NK-92 treated with Interleukin-12 subunit alpha and Interleukin-12 subunit beta, amount 100 ng/mL, for 24 hours (cell line): ENCODE measurements around the gene FCRLB.
A peak's percentile ranks its signal among the peaks of the same experiment; 100 is the strongest.
"Not testable (repeated sequence)": the region's sequence is repeated elsewhere in the genome, so short reads cannot be mapped to it uniquely, and the experiment has no call there.

Experiments used
- DNase-seq: peaks from one replicate; lab custom pipeline; 2025; lab: John Stamatoyannopoulos, UW

FCRLB gene

DNA sequence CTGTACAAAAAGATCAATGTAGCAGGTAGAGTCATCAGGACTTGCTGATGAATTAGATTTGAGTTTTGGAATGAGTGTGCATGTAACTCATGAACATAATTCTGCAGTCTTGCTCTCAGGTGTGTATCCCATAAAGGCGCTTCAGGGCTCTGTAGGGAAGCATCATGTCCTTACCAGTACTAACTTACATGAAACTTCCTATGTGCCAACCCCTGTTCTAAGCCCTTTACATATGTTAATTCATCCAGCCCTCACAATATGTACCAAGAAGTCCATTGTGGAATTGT lies 2.1 kb upstream of the FCRLB start:
- DNase-seq: no peak

DNA sequence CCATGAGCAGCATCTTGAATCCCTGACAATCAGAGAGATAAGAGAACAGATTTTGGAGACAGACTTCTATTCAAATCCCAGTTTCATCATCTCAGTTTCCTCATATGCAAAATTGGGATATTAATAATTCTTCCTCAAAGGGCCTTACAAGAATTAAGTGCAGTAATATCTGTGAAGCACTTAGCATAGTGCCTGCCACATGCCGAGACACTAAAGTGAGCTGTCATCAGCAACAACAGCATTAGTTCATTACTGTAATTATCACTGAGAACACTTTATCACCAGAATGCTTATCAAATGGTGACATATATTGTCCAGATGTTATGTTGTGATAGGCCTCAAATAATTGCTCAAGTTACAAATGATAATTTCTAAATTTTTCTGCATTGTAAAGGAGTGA lies 922 bp upstream of the FCRLB start:
- DNase-seq: no peak

DNA sequence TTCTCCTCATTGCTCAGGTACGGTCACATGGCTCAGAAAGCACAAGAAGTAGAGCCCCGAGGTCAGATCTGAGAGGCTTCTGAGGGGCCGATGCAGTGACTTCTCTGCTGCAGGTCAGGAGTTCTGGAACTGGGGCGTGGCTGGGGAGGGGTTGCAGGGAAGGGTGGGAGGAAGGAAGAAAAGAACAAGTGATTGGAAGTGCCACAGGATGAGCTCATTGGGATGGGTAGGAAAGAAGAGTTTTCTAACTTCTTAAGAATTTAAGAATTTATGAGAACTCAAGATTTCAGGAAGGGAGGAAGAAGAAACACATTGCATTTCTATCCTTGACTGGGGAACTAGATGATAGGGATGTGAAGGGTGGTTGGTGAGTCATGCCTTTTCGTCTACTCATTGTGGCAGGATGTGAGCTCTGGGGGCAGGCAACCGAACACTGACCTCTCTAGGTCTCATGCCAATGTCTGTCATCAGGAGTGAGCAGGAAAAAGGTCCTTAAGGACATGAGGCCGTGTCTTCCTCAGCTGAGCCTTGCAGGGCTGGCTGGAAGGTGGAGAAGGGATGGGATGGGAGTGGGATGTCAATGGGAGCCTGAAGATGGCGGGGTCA lies 497 bp downstream of the FCRLB start:
- peak; percentile 13 for DNase-seq

DNA sequence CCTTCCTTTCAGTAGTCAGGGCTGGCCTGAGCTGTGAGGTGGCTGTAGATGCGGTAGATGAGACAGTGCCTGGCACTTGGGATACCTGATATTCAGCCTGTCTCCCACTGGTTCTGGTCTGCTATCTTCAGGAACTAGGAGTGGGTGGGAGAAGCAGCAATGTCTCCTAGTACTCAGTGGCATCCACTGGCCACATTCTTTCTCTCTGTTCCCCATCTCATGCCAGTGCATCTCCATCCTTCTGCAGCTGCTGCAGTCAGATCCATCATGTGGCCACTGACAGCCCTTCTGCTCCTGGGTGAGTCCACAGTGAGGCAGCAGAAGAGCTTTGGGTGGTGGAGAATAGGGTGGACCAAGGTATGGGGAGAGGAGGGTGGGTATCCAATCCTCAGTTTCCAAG lies 1.1 kb downstream of the FCRLB start:
- no peak for DNase-seq

DNA sequence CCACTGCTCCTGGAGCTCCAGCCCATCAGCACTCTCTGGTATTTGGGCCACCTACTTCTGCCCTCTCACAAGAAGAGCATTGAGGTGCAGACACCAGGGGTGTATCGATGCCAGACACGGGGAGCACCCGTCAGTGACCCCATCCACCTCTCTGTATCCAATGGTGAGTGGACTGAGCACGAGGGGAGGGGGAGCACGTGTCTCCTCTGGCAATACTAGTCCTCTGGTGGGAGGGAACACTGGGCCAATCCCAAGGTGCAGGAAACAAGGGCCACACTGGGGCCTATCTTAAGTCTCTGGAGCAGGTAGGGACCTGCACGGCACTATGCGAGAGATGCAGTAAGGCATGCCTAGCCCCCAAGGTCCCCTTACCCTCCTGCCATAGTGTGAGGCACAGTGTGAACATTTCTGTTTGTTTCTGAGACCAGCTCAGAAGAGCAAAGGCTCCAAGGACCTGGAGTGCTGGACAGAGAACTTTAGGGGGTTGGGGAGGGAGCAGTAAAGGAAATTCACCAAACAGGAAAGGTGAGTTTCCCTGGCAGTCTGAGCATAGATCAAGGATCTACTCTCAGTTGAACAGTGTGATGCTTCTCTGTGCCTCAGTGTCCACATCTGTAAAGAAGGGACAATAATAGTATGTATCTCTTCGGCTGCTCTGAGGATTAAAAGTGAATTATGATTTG lies 2.3 kb downstream of the FCRLB start:
- DNase-seq: no peak

DNA sequence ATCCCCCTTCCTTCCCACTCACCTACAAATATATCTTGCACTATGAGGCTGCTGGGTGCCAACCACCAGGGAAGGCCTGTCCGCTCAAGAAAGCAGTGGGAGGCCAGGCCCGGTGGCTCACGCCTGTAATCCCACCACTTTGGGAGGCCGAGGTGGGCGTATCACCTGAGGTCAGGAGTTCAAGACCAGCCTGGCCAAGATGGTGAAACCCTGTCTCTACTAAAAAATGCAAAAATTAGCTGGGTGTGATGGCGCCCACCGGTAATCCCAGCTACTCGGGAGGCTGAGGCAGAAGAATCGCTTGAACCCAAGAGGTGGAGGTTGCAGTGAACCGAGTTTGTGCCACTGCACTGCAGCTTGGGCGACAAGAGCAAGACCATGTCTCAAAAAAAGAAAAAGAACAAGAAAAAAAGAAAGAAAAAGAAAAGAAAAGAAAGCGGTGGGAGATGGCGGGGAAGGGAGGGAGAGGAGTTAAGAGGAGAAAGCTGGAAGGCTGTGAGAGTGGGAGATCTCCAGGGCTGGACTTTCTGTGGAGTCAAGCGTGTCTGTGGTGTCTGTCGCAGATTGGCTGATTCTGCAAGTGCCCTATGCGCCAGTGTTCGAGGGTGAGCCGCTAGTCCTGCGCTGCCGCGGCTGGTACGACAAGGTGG lies 4.0 kb downstream of the FCRLB start:
- not testable (repeated sequence) for DNase-seq

DNA sequence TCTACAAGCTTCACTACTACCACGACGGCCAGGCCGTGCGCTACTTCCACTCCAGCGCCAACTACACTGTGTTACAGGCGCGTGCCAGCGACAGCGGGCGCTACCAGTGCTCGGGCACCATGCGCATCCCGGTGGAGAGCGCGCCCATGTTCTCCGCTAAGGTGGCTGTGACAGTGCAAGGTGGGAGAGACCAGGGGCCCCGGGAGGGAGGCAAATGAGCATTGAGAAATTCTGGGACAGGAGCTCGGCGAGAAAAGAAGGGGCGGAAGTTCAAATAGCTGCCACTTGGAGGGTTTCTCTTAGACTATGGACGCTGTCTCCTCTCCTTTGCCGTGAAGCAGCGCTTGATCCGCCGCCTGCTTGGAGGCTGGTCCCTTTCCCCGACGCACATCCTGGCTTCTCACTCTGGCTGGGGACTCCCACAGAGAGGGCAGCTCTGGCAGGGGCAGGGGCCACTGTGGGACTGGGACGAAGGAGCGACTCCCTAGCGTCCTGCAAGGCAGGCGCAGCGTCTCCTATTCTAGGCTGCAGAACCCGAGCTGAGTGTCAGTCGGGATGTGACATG lies 4.6 kb downstream of the FCRLB start:
- DNase-seq: peak; percentile 70

DNA sequence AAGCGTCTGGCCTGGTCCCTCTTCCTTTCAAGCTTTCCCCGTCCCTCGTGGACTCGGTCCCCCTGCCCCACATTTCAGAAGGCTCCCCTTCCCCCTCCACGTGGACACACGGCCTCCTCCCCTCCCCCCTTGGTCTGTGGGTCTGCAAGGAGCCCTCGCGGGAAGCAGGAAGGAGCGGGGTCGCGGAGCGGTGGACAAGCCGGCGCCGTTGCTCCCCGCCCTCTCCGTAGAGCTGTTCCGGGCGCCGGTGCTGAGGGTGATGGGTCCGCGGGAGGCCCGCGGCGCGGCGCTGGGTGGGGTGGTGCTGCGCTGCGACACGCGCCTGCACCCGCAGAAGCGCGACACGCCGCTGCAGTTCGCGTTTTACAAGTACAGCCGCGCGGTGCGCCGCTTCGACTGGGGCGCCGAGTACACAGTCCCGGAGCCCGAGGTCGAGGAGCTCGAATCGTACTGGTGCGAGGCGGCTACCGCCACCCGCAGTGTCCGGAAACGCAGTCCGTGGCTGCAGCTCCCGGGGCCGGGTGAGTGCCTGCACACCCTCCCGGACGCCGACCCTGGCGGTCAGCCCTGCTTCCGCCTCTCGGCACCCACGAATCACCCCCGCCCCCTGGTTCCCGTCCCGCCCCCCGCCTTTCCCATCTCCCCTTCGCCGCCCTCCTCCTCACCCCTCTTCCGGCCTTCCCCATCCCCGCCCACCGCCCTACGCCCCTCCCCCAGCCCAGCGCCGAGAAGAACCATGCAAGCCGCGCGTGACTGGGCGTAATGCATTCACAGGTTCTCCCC lies 5.3 kb downstream of the FCRLB start:
- peak; percentile 93 for DNase-seq

DNA sequence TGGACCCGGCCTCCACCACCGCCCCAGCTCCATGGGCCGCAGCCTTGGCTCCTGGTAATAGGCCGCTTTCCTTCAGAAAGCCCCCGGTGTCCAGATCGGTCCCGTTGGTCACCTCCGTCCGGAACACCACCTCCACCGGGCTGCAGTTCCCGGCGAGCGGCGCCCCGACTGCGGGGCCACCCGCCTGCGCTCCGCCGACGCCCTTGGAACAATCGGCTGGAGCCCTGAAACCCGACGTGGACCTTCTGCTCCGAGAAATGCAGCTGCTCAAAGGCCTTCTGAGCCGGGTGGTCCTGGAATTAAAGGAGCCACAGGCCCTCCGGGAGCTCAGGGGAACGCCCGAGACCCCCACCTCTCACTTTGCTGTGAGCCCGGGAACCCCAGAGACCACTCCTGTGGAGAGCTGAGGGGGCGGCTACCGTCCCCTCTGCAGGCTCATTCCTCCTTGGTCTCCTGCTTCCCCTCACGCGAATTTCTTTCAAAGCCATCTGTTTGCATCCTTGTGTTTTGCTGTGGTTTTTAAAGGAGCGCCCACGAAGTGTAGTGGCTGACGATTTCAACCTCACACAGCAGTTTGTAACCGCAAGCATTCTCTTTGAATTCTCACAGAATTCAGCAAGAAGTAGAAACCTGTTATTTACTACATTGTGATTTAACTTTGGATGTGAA lies 6.0 kb downstream of the FCRLB start:
- DNase-seq: no peak

DNA sequence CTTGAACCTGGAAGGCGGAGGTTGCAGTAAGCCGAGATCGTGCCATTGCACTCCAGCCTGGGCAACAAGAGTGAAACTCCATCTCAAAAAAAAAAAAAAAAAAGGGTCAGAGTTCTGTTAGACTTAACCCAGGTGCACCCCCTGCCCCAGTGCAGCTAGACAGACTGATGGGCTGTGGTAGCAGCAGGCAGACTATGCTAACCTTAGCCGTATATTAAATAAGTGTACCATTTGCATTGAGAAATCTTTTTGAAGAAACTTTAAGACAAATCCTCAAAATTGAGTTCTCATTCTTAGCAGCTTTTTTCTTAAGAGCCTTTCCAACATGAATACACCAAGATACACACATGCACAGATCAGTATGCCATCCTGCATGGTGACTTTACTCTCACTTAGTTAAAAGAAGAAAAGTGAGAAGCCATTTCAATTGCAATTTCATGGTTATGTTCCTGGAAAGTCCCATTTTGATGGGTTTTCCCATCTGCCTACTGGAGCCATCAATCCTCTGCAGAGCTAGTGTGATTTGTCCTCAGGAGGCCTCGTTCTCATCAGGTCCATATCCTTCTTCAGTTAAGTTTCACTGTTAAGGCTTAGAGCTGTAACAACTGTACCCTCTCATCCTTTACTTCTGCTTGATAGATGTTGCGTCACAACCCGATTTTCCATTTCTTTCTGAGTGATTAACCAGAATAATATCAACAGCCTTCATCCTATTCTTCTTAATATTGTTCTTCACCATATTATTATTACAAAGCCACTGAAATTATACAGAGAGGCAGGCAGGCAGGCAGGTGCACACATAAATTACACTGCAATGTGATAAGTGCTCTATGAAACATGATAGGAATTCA lies 7.3 kb downstream of the FCRLB start:
- DNase-seq: no peak

DNA sequence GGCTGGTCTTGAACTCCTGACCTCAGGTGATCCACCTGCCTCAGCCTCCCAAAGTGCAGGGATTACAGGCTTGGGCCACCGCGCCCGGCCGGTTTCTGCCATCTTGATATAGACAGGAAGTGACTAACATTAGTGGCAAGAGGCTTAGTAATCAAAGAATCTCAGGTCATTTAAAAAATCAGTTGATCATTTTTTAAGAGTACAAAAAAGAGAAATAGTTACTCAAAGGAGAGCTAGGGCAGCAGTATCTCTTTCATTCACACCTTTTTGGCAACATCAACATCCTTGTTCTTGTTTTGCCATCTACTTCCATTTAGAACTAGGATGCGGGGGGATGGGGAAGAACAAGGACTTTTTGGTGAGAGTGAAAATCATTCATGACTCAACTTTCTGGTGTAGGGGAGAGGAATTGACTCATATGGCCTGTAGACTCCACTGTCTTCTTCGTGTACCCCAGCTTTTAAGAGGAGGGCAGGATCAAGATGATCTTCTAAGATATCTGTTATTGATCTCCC lies 8.8 kb downstream of the FCRLB start:
- DNase-seq: peak; percentile 22

DNA sequence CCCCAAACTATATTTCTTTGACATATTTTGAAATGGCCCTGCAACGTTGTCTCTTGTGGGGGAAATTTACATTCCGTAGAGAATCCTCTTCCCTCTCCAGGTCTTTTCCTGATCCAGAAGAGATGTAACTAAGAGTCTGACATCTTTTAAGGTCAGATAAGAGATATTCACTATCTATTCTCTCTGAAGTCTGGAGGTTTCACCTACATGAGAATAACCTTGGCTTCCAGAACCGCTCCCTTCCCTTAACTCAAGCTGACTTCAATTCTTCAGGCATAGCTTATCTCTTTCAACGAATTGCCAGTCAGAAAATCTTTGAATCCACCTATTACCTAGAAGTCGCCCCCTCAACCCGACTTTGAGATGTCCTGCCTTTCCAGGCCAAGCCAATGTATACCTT lies 9.9 kb downstream of the FCRLB start:
- no peak for DNase-seq

DNA sequence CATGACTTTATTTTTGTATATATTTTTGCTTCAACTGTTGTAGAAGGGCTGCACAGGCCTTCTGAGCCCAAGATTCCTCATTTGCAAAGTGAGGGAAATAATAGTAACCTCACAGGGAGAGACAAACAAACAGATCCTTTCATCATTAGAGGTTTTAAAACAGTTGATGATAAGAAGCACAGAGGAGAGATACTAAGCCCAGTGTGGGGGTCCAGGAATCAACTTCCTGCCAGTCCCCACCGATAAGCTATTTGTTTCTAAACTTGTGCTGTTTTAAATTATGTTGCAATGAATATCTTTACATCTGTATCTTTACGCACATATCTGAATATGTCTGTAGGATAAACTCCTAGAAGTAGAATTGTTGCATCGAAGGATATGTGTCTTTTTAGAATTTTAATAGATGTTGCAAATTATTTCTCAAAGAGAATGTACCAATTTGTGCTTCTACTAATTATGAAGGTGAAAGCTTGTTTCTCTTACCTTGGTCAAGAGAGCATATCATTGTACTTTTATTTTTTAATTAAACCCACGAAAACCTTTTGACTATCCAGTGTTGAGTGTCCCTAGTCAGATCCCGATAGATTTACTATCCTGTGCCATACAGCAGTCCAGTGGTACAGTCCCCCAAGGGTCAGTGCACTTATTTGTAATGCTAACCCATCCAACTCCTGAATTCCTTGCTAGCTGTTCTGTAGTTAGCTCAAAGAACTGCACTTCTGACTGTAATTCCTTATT lies 10.8 kb downstream of the FCRLB start:
- DNase-seq: no peak

DNA sequence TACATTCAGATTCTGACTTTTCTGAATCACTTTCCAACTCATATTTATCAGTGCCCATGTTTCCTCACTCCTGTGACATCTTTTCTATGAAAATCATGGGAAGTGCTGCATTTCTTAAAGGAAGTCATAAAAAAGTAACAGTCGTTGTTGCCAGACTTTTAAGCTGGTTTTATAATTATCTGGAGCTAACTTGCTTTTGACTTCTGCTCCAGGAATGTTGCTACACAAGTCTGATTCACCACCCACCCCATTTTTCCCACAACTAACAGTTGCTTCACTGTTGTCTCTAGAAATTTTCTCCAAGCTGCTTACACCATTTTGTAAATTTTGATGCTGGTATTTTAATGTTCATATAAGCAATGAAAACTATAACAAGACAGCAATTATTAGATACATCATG lies 12.2 kb downstream of the FCRLB start:
- no peak for DNase-seq

DNA sequence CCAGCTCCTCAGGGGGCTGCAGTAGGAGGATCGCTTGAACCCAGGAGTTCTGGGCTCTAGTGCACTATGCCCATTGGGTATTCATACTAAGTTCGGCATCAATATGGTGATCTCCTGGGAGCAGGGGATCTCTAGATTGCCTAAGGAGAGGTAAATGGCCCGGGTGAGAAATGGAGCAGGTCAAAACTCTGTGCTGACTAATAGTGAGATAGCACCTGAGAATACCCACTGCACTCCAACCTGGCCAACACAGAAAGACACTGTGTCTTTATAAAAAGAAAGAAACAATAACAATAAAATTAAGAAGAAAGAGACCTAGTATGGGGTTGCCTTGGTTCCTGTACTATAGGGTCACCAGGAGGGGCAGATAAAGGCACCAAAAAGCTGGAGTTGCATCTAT lies 14.5 kb downstream of the FCRLB start:
- DNase-seq: no peak

DNA sequence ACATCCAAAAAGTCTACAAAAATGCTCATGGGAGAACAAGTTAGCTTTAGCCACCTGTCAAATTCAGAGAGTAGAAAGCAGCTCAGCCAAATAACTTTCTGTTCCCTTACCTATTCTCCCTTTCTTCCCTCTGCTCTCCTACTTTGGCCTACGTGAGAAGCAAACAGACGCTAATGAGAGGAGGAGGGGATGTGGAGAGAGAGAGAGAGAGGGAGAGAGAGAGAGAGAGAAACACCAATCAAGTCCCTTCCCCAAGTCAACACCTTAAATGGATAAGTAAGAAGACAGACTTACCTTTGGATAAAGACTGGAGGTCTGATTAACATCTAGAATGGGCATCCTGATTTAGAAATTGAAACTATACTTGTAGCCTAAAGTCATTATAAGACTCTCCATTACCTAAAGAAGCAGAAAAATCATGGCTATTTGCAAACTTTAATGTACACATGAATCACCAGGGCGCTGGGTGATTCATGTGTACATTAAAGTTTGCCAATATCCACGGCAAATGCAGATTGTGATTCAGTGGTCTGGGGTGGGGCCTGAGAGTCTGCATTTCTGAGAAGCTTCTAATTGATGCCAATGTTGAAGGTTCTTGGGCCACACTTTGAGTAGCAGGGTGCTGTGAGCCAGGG lies 15.1 kb downstream of the FCRLB start:
- no peak for DNase-seq

DNA sequence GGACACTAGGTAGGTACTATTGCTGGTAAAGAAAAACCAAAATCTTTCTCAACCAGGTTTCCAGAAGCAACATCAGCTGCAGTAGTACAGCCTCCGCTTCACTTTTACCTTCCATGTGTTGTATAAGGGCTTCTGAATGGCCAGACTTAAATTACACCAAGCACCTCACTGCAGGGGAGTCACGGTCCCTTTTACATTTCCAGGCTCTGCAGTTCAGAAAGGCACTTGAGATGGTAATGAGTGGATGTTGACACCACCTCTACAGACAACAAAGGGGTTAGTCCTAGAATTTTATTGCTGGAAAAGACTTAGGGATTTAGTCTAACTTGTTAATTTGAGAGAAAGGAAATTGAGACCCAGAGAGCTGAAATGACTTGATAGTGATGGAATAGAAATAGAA lies 16.3 kb downstream of the FCRLB start:
- DNase-seq: no peak

DNA sequence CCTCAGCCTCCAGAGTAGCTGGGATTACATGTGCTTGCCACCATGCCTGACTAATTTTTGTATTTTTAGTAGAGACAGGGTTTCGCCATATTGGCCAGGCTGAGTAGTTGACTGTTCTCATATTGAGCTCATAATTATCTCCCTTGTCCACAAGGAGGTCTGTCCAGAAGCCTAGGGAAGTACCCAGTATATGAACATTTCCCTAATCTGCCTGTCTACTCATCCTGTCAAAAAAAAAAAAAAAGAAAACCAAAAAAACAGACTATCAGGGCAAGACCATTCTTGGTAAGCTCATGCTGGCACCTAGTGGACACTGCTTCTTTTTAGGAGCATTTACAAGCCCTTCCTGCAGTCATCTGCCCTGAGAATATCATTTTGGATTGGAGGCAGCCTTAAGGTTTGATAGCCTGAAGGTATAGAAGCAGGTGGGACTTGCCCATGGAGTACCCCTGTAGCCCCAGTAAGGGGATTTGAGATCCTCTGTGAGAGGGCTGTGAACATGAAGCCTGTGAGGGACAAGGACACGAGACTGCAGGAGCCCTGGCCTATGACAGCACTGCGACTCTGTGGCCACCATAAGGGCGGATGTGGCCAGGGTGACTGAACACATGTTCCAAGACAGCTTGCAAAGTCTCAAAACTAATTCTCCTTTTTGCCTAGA lies 17.4 kb downstream of the FCRLB start:
- DNase-seq: peak; percentile 78

DNA sequence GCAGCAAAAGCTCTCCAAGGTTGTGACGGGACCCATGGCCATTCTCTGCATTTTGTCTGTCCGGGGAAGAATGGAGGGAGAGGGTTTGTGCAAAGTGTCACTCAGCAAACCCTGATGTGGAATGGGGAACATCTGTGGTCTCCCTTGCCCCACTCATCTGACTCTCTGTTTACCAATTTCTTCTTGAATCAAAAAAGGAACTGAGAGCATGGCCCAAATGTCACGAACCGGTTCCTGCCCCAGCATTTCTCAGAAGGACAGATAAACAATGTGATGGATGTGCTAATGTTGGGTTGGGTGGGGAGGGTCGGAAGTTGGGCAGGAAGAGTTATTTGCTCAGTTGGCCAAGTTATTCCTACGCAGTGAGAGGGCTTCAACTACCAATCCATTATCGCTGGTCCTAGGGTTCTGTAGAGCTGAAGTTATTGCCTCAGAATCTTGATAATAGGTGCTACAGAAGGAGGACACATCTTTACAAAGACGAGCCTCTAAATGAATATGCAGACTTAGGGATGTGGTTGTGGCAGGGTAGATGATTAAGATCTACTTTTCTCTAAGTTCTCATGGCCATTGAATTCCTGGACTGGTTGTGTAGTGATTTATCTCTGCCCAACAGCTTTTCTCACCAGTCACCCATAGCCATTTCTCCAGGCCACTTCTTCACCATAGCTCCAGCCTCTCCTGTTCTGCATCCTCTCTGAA lies 18.7 kb downstream of the FCRLB start:
- no peak for DNase-seq
